Stimulated activated CD4-positive, alpha-beta T cell treated with anti-CD3 and anti-CD28 coated beads, TNF-alpha, amount 100 ng/mL, for 48 hours (primary cell): ENCODE data around the gene ACSS2.

Experiments
- DNase-seq, 3 donors: peaks; one replicate each; pipeline ENCODE4 v3.0.0-alpha.2; 2020; ENCODE audit warnings: low read depth in 3 of 3

Gene ACSS2, protein sequence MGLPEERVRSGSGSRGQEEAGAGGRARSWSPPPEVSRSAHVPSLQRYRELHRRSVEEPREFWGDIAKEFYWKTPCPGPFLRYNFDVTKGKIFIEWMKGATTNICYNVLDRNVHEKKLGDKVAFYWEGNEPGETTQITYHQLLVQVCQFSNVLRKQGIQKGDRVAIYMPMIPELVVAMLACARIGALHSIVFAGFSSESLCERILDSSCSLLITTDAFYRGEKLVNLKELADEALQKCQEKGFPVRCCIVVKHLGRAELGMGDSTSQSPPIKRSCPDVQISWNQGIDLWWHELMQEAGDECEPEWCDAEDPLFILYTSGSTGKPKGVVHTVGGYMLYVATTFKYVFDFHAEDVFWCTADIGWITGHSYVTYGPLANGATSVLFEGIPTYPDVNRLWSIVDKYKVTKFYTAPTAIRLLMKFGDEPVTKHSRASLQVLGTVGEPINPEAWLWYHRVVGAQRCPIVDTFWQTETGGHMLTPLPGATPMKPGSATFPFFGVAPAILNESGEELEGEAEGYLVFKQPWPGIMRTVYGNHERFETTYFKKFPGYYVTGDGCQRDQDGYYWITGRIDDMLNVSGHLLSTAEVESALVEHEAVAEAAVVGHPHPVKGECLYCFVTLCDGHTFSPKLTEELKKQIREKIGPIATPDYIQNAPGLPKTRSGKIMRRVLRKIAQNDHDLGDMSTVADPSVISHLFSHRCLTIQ

DNA sequence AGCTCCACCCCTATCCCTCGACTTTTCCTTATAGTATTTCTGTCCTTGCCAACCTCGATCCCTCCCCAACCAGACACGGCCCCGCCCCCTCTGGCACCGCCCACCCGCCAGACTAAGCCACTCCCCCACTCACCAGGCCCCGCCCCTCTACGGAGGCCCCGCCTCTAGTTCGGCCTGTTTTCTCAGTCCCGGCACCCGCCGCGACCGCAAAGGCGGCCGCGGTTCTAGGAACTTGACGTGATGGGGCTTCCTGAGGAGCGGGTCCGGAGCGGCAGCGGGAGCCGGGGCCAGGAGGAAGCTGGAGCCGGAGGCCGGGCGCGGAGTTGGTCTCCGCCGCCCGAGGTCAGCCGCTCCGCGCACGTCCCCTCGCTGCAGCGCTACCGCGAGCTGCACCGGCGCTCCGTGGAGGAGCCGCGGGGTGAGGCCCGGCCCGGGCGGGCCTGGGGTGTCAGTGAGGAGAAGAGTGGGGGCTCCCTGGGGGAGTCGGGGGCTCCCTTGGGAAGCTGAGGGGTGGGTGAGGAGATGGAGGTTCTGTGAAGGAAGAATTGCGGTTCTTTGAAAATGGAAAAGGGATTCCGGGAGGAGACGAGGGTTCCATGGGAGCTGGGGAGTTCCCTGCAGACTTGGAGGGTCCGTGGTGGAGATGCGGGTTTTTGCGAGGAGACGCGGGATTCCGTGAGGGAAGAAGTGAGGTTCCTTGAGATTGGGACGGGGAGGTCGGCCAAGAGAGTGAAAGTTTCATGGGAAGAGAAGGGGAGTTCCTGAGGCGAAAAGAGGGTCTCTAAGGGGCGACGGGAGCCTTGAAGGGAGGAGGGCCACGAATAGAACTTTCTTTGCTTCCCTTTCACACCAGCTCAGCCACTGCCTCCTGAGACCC is at the start of gene ACSS2:
Gene ACSS2 (plus strand): TSS at position 207 of the 877 bp plus-strand sequence. CDS start 34 bp downstream, at position 241.
- DNase-seq, result peak; percentile 96 to 99 (median 96)

DNA sequence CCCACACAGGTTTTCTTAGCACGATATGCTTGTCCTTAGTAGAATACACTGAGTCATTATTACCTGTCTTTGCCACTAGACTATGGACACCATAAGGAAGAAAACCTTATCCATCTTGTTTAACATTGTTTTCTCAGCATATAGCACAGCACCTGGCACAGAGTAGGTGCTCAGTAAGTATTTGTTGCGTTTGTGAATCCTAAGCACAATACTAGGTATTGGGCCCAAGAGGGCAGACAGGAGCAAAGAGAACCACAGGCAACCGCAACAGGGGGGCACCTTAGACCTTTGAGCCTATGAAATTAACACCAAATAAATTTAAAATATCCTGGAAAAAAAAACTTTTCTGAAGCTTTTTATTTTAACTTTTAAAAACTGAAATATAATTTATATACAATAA is 47.2 kb upstream of the ACSS2 start:
- DNase-seq, result no peak

DNA sequence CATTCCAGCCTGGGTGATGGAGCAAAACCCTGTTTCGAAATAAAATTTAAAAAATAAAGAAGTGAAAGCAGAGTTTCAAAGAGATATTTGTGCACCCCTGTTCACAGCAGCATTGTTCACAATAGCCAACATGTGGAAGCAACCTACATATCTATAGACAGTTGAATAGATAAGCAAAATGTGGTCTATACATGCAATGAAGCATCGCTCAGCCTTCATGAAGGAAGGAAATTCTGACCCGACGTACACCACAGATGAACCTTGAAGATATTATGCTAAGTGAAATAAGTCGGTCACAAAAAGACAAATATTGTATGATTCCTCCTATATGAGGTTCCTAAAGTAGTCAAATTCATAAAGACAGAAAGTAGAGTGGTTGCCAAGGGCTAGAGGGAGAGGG is 44.5 kb upstream of the ACSS2 start:
- no peak for DNase-seq

DNA sequence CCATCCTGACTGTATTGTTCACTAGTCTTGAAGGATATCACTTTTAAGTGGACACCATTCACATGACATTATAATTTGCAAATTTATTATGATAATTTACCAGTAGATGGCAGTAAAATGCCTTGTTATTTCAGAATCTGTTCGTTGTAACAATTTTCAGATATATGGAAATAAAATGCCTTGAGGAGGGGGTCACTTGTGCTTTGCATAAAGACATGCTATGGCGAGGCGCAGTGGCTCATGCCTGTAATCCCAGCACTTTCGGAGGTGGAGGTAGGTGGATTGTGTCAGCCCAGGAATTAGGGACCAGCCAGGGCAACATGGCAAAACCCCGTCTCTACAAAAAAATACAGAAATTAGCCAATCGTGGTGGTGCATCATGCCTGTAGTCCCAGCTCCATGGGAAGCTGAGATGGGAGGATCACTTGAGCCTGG is 41.9 kb upstream of the ACSS2 start:
- no peak for DNase-seq

DNA sequence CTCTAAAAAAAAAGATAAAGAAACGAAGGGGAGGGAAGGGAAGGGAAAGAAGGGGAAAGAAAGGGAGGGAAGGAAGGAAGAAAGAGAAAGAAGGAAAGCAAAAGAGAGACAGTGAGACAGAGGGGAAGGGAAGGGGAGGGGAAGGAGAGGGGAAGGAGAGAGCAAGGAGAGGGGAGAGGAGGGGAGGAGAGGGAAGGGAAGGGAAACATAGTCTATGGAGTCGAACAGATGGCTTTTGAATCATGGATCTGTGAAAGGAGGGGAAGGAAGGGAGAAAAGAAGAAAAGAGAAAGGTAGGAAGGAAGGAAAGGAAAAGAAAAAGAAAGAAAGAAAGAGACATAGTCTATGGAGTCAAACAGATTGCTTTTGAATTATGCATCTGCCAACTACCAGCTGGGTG is 34.3 kb upstream of the ACSS2 start:
- DNase-seq, result no peak

DNA sequence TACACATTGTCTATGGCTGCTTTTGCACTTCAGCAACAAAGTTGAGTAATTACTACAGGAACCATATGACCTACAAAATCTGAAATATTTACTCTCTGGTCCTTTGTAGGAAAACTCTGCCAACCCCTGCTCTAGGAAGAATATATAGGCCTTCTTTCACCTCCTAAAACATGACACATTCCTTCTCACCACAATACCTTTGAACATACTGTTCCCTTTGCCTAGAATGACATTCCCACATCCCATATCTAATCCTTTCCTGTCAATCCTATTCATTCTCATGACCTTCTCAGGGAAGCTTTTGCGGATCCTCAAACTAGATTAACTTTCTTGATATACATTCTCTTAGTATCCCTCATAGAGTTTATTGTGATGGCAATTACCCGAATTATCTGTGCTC is 33.0 kb upstream of the ACSS2 start:
- no peak for DNase-seq

DNA sequence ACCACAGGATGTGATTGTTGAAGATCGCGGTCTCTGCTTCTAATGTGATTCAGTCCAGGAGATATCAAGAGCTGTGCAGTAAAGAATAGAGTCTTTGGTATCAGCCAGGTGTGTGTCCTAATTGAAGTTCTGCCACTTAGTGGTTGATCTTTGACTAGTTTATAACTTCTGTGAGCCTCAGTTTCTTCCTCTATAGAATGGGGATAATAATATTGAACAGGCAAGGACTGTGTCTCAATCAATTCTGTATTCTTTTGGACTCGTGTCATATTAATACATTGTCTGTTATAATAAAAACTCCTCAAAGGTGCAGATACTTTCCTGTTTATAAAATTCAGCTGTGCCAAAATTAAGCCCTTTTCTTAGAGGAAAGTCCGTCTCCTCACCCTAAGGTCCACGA is 27.8 kb upstream of the ACSS2 start:
- no peak for DNase-seq

DNA sequence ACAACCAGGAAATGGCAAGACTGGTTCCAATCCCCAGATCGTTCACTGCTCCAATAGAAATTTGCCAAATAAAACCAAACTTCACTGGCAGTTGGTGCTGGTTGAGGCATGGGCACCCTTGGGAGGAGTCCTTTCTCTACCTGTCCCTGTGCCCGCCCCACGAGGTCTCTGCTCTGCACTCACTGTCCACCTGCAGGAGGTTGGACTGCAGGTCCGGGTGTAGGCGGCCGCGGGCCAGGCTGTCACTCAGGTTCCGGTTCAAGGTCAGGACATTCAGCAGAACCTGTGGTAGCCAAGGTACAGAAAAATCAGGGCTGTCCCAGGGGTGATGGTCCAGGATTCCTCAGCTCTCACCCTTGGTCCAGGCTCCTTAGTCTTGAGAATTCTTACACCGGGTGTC is 26.6 kb upstream of the ACSS2 start:
- DNase-seq, result no peak

DNA sequence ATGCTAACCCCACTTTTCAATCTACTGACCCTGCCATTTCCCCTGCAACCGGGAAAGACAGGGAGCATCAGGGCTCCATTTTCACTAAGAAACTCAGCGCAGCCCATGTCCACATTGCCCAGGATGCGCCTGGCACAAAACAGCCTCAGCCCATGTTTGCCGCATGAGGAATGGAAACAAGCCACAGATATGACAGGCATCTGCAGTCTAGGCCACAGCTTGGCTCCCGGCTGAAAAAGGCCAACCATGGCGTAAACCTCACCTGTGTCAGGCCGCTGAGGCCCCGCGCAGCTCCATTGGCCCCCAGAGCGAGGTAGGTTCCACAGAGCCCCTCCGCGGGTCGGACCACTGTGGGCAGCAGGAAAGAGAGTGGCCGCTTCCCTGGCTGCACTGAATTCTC is 25.4 kb upstream of the ACSS2 start:
- no peak for DNase-seq

DNA sequence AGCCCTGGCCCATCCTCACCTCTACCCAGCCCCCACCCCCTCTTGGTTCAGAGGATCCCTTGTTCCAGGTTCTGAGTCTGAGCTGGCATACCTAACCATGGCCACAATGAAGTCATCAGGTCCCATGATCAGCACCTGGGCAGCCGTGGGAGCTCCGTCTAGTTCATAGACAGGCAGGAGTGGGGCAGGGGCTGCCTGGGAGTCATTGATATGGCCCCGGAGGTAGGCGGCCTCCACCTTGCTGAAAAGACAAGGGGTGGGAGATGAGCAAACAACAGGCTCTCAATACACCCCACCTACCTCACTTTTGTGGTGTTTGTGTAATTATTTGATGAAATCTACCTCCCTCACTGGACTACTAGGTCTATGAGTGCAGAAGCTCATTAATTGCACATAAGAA is 24.1 kb upstream of the ACSS2 start:
- DNase-seq, result no peak

DNA sequence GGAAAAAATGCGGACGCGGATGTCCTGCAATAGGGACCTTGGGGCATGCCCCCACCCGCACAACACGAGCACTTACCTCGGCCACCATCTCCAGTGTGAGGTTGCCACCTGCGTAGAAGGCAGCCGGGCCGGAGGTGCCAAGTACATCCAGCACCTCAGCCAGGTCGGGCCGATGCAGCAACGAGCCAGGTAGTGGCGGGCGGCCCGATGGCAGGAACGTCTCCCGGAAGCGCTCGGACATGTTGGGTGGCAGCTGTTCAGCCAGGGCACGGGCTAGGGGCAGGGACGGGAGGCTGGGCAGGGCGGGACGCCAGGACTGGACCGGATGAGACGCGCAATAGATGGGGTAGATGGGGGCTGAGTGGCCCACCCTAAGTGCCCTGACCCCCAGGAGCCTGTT is 17.0 kb upstream of the ACSS2 start:
- no peak for DNase-seq

DNA sequence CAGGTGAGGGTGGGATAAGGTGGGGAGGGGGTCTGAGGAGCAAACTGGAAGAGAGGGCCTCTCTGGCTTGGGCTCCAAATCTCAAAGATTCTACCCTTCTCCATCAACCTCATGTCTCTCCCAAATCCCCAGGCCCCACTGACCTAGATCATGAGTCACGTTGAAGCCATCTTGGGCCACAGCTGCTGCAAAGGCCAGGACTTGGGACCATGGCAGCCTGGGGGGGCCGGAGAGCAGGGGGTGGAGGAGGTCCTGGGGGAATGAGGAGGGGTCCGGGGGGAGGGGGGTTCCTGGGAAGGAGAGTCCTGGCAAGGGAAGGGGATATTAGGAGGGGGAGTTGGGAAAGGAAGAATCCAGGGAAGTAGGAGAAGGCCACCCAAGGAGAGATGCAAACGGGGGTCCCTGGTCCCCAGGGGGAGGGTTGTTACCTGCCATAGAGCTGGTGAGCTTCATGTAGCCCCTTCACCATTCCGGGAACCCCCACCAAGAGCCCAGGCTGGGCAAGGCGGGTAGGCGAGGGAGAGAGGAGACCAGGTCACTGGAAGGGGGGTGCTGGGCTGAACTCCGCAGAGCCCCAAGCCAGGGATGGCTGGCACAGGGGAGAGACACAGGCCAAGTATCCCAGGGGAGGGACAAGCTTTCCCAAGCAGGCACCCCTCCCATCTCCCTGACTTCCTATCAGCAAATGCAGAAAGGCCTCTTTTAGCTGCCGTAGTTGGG is 16.4 kb upstream of the ACSS2 start:
- DNase-seq, result no peak

DNA sequence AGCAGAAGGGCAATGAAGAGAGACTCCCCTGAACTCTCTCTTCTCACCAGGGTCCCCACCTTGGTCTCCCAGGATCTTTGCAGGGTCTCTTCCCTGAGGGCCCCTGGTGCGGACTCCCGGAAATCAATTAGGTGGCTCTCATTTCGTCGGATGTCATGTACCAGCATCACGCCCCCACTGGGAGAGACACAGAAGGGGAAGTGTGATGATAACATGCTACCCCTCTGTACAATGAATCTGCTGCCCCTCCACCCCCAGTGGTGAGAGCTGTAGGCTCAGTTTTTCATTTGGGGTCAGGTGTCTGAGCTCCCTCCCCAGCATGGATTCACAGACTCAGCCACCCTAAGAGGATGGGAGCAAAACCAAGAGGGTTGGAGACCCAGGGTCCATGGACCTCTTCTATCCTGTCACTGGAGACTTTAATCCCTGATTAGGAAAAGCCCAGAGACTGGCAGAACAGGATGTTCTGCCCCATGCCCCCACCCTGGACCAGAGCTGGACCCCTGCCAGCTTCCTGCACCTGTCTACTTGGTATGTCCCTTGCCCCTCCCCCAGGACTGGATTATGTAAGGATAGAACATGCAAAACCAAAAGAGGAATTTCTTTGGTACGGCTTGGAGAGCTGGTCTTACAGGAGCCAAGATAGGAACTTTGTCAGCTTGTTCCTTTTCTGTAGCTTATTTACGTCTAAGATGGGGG is 14.9 kb upstream of the ACSS2 start:
- DNase-seq, result no peak

DNA sequence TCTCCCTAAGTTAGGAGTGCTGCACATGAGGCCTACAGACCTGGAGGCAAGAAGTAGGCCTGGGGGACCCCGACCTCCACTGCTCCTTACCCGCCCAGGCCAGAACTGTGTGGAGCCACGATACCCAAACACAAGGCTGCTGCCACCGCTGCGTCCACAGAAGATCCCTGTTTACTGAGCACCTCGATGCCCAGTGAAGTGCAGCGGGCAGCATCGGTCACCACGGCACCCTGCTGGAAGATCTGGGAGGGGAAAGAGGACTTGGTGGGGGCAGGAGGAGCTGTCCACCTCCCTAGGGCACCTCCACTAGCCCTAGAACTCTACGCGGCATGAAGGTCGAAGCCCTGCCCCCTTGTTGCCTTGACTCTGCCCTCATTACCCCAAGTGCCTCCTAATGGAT is 13.7 kb upstream of the ACSS2 start:
- no peak for DNase-seq

DNA sequence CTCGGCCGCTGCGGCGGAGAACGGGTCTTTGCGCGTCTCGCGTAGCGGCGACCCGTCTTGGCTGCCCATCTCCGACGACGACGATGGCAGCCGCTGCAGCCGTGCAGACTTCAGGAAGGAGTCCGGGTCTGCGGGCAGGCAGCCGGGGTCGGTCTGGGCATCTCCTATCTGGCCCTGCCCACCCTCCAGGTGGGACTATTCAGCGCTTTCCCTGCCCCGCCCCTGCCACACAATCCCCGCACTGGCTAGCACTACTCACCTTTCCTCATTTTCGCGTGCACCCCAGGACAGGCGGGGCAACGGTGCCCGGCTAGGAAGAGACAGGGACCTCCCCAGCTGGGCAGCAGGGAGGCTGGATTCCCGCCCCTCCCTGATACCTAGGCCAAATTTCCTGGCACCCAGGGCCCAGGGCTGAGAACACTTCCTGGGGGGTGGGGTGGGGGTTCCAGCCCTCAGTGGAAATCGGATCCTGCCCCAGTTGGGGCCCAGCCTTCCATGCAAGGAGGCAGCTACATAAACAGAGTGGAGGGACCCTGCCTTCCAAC is 12.9 kb upstream of the ACSS2 start:
- no peak for DNase-seq

DNA sequence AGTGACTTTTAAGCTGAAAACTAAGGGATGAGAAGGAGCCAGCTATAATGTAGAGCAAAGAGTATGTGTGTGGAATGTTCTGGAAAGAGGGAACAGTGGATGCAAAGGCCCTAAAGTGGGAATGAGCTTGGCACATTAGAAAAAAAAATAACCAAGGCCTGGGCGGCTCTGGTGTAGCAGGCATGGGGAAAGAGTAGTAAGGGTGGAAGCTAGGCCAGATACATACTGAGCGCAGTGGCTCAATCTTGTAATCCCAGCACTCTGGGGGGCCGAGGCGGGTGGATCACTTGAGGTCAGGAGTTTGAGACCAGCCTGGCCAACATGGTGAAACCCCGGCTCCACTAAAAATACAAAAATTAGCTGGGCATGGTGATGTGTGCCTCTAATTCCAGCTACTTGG is 12.2 kb upstream of the ACSS2 start:
- no peak for DNase-seq

DNA sequence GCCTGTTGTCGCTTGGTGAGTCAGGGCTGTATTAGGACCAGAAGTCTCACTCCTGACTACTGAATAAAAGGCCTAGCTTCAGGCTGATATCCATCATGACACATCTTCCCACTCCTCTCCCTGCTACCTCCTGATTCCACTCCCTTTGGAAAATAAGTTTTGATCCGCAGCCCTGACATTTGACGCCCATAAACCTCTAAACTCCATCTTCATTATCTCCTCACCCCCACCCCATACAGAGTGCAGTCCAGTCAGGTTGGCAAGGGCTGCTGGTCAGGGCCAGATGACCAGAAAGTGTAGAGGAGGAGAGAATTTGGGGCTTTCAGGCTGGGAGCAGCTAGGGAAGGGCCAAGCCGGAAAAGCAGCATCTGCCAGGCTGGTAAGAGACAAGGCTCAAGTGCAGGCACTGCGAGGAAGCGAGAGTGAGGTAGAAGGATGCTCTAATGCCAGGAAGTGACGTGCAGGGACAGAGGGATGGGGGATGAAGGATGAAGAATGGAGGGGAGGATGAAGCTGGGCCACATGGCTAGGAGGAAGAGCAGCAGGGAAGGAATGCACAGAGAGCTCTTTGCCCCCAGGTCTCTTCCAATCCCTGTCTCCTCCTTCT is 5.0 kb upstream of the ACSS2 start:
- no peak for DNase-seq

DNA sequence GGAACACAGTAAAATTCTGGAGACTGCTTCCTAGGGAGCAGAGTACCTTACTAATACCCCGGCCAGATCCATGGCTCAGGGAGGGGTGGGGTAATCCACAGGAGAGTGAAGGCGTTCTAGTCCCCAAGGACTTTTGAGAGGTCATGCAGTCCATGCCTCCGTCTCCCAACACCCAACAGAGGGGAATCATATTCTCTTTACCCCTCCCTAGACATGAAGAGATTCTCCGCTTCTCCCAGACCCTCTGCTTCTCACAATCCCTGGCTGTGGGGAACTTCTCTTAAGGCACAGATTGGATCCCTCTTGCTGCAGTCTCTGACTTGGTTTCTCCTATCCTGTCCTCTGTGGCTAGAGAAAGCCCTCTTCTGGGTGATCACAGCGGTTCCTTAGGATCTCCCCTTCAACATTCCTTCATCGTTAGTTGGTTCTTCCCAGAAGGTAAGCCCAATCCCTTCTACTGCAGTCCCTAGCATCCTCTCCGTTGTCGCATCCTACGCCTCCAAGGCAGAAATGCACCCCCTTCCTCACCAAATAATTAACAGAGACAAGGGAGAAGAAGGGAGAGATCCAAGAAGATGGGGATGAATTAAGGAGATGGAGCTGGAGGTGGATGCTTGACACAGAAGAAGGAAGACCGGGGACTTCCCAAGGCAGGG is 4.3 kb upstream of the ACSS2 start:
- no peak for DNase-seq

DNA sequence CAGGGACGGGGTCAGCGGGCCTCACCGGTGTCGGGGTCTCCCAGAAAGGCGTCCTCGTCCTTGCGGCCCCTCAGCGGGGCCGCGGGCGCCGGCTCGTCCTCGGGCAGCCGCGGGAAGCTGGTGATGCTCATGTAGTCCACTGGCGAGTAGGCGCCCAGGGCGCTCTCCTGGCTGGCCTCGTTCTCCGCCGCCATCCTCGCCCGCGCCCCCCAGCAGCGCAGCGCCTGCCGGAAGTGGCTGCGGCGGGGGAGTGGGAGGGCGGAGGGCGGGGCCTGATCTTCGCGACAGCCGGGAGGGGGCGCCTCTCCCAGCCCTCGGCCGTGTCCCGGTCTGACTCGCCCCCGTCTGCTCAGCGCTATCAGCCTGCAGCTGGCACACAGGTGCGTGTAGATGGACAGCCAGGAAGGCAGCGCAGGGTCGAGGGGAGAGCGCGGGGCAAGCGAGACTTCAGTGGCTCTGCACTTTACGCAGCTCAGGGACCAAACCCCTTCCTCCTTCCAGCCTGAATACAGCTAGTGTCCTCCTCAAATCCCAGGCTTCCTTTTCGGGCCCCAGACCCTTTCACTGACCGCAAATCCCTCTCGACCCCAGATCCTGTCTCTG is 3.7 kb upstream of the ACSS2 start, which contains the start of gene GGT7:
Gene GGT7 (minus strand): TSS at position 235 of the 603 bp plus-strand sequence. CDS start 41 bp downstream, at position 194.
- DNase-seq, result peak; percentile 75 to 90 (median 77)
